Measurements from ENCODE around the gene CORO2B.

DNA sequence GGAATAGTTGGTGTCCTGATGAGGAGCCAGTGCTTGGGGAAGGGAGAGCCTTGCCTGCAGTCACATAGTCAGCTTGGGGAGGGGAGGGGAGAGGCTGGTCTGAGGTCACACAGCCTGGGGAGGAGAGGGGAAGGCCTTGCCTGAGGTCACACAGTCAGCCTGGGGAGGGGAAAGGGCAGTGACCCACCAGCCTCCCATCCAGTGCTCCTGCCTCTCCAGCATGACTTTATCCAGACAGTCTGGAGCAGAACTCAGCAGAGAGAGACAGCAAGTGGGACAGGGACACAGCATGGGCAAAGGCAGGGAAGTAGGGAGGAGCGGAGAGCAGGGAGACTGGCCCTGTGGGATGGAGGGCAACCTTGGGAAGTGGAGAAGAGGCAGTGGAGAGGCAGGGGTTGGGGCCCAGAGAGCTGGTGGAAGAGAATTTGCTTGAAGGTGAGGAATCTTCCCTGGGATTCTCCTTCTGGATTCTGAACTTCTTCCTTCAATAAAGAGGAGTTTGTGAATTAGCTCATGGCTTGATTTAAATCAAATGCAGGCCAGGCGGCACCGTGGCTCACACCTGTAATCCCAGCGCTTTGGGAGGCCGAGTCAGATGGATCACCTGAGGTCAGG is 64.5 kb downstream of the CORO2B start:
- no peak for TF ChIP-seq POLR2A (IDR thresholded peaks at IDR 0.05)
- TF ChIP-seq, protein P1, sequence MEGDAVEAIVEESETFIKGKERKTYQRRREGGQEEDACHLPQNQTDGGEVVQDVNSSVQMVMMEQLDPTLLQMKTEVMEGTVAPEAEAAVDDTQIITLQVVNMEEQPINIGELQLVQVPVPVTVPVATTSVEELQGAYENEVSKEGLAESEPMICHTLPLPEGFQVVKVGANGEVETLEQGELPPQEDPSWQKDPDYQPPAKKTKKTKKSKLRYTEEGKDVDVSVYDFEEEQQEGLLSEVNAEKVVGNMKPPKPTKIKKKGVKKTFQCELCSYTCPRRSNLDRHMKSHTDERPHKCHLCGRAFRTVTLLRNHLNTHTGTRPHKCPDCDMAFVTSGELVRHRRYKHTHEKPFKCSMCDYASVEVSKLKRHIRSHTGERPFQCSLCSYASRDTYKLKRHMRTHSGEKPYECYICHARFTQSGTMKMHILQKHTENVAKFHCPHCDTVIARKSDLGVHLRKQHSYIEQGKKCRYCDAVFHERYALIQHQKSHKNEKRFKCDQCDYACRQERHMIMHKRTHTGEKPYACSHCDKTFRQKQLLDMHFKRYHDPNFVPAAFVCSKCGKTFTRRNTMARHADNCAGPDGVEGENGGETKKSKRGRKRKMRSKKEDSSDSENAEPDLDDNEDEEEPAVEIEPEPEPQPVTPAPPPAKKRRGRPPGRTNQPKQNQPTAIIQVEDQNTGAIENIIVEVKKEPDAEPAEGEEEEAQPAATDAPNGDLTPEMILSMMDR (IDR thresholded peaks at IDR 0.05), result no peak
